Prostate gland (tissue), 2 donors: ENCODE measurements around the gene RELL1.
"Not testable (repeated sequence)": the region's sequence is repeated elsewhere in the genome, so short reads cannot be mapped to it uniquely, and the experiment has no call there.

Experiments
- POLR2A ChIP-seq: fragments of 450-650 bp; IDR thresholded peaks from one replicate; pipeline ENCODE4 v1.6.1; 2016; ENCODE audit warnings: antibody characterized with exemption, mild to moderate bottlenecking
- TF ChIP-seq, protein P1 (sequence below), 4 experiments: fragments of 200-600 bp in 2 of 4; fragments of 450-650 bp in 2 of 4; sonication (generic) in 2 of 4; IDR thresholded peaks; 1 replicate in 3 of 4; 2 replicates in 1 of 4; pipeline ENCODE4 v1.5.1; 2016 to 2019; ENCODE audit warnings: antibody characterized with exemption in 4 of 4, mild to moderate bottlenecking in 2 of 4, moderate library complexity in 2 of 4

DNA sequence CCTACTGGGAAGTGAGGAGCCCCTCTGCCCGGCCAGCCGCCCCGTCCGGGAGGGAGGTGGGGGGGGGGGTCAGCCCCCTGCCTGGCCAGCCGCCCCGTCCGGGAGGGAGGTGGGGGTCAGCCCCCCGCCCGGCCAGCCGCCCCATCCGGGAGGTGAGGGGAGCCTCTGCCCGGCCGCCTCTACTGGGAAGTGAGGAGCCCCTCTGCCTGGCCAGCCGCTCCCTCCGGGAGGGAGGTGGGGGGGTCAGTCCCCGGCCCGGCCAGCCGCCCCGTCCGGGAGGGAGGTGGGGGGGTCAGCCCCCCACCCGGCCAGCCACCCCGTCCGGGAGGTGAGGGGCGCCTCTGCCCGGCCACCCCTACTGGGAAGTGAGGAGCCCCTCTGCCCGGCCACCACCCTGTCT is 17.1 kb downstream of the RELL1 start:
- TF ChIP-seq, protein P1, sequence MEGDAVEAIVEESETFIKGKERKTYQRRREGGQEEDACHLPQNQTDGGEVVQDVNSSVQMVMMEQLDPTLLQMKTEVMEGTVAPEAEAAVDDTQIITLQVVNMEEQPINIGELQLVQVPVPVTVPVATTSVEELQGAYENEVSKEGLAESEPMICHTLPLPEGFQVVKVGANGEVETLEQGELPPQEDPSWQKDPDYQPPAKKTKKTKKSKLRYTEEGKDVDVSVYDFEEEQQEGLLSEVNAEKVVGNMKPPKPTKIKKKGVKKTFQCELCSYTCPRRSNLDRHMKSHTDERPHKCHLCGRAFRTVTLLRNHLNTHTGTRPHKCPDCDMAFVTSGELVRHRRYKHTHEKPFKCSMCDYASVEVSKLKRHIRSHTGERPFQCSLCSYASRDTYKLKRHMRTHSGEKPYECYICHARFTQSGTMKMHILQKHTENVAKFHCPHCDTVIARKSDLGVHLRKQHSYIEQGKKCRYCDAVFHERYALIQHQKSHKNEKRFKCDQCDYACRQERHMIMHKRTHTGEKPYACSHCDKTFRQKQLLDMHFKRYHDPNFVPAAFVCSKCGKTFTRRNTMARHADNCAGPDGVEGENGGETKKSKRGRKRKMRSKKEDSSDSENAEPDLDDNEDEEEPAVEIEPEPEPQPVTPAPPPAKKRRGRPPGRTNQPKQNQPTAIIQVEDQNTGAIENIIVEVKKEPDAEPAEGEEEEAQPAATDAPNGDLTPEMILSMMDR (IDR thresholded peaks at IDR 0.05), result not testable (repeated sequence)
- not testable (repeated sequence) for TF ChIP-seq POLR2A
